Esophagus muscularis mucosa (tissue), 3 donors: ENCODE measurements around the gene SERPINB5.

Experiments
- CTCF ChIP-seq, 3 experiments: fragments of 200-600 bp in 2 of 3; fragments of 450-650 bp in 1 of 3; sonication (generic) in 2 of 3; IDR thresholded peaks; one replicate each; pipeline ENCODE4 v1.5.1; 2017 to 2019; ENCODE audit warnings: antibody characterized with exemption in 3 of 3, mild to moderate bottlenecking in 2 of 3, moderate library complexity in 1 of 3
- POLR2A ChIP-seq: fragments of 450-650 bp; IDR thresholded peaks from one replicate; pipeline ENCODE4 v1.6.1; 2017; ENCODE audit warnings: antibody characterized with exemption, moderate library complexity, mild to moderate bottlenecking, low read depth
- POLR2AphosphoS5 ChIP-seq, 2 donors: sonication (generic); formaldehyde crosslinking; IDR thresholded peaks; one replicate each; pipeline ENCODE4 v1.6.1; 2017; ENCODE audit warnings: antibody characterized with exemption in 2 of 2

- TF ChIP-seq CTCF (IDR thresholded peaks at IDR 0.05) (no peak), POLR2A (no peak), POLR2AphosphoS5 (IDR thresholded peaks at IDR 0.05) (no peak)
Measured at GRCh38 chr18:63506336-63506646, 29.5 kb downstream of the SERPINB5 start.
